NCI-H510A treated with DMSO at 0.1 percent for 48 hours (cell line): ENCODE data around the gene DNAH10.
"Not testable (repeated sequence)": the region's sequence is repeated elsewhere in the genome, so short reads cannot be mapped to it uniquely, and the experiment has no call there.

Experiments used
- DNase-seq: peaks from one replicate; lab custom pipeline; 2025; lab: John Stamatoyannopoulos, UW

Gene DNAH10

DNA sequence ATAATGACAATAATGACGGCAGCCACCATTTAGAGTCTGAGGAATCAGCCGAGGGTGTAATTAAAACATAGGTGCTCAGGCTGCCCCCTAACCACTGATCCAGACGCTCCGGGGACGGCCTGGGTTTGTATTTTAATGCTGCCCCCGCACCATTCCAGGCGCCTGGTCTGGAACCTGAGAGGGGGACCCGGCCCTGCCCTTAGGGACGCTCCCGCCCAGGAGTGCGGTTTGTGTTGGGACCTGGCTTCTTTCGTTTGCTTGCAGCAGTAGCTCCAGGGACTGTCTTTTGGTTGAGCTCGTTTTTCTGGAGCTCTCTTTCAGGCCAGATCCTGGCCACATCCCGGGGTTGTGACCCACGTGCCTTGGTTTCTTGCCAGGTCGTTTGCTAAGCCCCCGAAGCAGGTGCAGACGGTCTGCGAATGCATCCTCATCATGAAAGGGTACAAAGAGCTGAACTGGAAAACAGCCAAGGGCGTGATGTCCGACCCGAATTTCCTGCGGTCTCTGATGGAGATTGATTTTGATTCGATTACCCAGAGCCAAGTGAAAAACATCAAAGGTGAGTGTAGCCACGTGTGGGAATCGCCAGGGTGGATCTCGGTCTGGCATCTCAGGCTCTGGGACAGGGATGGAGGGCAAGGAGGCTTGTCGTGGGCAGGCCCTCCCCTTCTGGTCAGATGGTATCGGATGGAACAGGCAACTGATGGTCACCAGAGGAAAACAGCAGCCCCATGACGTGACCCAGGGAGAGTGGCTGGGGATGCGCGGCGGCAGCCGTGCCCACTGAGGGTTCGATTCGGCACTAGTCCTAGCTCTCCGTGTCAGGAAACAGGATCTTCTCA, 147.0 kb downstream of the DNAH10 start:
- DNase-seq = no peak

- DNase-seq = no peak
These were observed 148.0 kb downstream of the DNAH10 start for GRCh38 chr12:123910057-123910456.

- DNase-seq = no peak
These were observed 148.7 kb downstream of the DNAH10 start for GRCh38 chr12:123910761-123911193.

DNA sequence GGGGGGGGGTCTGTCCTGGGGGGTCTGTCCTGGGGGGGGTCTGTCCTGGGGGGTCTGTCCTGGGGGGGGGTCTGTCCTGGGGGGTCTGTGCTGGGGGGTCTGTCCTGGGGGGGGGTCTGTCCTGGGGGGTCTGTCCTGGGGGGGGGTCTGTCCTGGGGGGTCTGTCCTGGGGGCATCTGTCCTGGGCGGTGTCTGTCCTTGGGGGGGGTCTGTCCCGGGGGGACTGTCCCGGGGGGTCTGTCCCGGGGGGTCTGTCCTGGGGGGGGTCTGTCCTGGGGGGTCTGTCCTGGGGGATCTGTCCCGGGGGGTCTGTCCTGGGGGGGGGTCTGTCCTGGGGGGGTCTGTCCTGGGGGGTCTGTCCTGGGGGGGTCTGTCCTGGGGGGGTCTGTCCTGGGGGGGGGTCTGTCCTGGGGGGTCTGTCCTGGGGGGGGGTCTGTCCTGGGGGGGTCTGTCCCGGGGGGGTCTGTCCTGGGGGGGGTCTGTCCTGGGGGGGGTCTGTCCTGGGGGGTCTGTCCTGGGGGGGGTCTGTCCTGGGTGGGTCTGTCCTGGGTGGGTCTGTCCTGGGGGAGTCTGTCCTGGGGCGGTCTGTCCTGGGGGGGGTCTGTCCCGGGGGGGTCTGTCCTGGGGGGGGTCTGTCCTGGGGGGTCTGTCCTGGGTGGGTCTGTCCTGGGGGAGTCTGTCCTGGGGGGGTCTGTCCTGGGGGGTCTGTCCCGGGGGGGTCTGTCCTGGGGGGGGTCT, 149.7 kb downstream of the DNAH10 start:
- DNase-seq = not testable (repeated sequence)

GRCh38 chr12:123912415-123913380, 150.6 kb downstream of the DNAH10 start:
- DNase-seq = no peak

DNA sequence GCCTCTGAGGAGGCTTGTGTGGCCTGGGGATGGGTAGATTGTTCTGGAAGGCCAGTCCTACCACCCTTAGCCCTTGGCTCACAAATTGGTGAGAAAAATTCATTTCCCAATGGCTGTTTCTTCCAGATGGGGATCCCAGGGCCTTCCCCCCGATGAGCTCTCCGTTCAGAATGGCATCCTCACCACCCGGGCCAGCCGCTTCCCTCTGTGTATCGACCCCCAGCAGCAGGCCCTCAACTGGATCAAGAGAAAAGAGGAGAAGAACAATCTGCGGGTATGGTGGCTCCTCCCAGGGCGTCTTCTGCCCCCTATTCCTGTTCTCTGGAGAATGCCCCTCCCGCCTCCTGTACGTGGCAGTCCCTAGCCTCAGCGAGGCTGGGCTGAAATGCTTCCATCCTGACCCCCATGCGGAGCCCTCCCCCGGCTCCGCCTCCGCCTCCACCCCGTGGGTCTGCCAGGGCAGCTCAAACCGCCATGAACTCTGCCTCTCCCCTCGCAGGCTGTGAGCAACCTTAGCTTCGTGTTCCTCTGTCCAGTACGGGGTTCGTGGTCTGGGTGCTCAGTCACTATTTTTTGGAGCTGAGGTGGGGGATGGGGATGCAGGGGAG, 152.7 kb downstream of the DNAH10 start:
- DNase-seq = no peak

GRCh38 chr12:123916729-123917128, 154.6 kb downstream of the DNAH10 start:
- DNase-seq = no peak

- DNase-seq = no peak
These were observed 155.3 kb downstream of the DNAH10 start for GRCh38 chr12:123917337-123917850.

DNA sequence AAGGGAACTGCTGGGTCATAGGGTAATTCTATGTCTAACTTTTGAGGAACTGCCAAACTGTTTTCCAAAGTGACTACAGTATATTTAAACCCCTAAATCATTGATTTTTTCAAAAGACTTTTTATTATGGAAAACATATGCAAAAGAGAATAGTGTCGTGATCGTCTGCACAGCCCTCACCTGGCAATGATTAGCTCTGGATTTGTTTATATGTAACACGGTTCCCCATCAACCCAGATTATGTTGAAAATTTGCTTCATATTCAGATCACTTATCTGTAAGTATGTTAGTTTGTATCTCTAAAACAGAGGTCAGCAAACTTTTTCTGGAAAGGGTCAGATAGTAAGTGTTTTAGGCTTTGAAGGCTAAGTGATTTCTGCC, 157.9 kb downstream of the DNAH10 start:
- no peak for DNase-seq

DNA sequence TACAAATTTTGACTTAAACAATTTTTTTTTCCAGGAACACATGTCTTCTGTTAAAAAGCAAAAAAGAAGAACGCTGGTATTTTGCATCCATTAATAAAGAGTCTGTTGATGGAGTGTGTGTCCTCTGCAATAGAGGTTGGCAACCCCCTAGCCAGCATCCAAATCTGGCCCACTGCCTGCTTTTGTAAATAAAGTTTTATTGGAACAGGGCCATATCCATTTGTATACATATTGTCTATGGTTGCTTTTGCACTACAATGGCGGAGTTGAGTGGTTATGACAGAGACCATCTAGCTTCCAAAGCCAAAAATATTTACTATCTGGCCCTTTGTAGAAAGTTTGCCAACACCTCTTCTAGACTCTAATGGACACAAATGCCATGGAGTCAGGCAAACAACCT, 160.9 kb downstream of the DNAH10 start:
- DNase-seq = no peak

DNA sequence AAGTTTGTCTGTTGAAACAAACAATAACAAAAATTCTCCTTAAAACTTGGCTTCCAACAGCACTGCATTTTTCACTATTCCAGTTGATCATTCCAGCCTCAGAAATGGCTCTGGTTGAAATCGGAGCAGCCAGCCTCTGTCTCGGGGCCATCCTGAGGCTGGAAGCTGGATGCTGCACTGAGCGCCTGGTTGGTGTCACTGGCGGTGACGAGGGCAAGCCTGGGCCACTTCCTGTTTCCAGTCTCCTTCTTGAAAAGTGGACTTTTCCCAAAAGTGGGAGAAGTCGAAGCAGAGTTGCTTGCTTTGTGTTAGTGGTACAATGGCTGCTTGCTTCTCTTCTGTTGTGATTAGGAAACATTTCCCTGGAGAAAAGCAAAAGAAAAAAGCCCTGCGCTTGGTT, 161.8 kb downstream of the DNAH10 start:
- DNase-seq = no peak

DNA sequence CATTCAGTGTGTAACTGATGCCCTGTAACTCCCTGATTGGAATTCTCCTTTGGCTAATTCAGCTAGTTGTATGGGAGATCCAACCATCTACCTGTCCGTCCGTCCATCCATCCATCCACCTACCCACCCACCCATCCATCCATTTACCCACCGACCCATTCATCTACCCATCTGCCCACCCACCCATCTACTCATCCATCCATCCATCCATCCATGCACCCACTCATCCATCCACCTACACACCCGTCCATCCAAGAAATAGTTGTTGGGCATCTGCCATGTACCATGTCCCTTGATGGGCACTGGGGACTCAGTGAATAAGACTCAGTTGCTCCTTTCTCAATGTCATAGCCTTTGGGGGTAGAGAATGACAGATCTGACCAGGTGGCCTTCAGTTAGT, 162.4 kb downstream of the DNAH10 start:
- DNase-seq = no peak

DNA sequence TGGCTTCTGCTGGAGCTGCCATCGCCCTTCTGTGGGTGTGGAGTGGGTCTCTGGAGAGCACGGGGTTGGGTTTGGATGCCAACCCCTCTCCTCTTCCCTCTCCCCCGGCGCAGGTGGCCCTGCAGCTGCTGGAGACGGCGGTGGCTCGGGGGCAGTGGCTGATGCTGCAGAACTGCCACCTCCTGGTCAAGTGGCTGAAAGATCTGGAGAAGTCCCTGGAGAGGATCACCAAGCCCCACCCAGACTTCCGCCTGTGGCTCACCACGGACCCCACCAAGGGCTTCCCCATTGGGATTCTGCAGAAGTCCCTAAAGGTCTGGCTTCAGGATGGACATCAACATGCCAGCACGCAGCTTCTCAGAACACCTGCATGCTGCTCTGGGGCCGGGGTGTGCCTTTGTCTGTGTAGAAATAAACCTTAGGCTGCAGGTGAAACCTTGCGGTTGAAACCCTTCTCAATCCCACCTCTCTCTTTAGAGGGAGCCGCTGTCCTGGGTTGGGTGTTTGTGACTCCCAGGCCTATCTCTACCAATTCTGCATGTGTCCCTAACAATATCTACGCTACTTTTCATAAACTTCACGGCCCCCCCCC, 166.3 kb downstream of the DNAH10 start:
- DNase-seq = peak; percentile 66

- no peak for DNase-seq
These were observed 166.8 kb downstream of the DNAH10 start for GRCh38 chr12:123928897-123929296.

GRCh38 chr12:123929946-123930583, 168.0 kb downstream of the DNAH10 start:
- no peak for DNase-seq

DNA sequence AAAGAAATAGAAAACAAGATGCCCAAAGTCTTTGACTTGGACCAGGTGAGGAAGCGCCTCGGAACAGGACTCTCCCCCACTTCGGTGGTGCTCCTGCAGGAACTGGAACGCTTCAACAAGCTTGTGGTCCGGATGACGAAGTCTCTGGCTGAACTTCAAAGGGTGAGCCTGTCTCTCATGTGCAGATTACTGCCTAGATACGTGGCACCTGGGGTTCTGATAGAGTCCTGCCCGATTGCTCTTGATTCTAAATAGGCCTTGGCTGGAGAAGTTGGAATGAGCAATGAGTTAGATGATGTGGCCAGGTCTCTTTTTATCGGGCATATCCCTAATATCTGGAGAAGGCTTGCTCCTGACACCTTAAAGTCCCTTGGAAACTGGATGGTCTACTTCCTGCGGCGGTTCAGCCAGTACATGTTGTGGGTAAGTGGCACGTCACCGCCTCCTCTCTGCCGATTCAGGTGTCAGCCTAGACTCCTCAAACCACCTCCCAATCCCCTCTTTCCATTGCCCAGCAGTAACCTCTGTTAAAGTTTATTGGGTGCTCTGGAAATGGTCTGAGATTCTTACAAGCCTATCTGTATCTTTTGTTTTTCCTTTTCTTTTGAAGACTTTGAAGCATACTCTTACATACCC, 169.7 kb downstream of the DNAH10 start:
- DNase-seq = no peak

GRCh38 chr12:123933214-123933613, 171.1 kb downstream of the DNAH10 start:
- DNase-seq = no peak

GRCh38 chr12:123934016-123934620, 172.0 kb downstream of the DNAH10 start:
- DNase-seq = no peak

DNA sequence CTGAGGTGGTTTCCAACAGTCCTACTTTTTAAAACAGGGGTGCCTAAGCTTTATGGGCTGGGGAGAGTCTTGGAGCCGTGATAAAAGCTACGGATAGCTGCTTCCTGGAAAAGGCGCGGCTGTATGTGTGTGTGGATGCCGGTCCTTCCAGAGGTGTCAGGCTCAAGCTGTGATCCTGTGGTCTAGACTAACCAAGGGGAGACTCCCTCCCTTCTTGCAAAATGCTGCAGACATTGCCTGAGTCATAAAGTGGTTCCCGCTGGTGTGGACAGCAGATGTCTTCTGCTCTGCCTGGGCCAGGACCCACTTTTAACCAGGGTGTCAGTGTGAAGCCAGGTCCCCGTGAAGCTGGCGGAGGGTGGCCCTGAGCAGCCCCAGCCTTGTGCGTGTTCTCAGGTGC, 172.7 kb downstream of the DNAH10 start:
- no peak for DNase-seq

DNA sequence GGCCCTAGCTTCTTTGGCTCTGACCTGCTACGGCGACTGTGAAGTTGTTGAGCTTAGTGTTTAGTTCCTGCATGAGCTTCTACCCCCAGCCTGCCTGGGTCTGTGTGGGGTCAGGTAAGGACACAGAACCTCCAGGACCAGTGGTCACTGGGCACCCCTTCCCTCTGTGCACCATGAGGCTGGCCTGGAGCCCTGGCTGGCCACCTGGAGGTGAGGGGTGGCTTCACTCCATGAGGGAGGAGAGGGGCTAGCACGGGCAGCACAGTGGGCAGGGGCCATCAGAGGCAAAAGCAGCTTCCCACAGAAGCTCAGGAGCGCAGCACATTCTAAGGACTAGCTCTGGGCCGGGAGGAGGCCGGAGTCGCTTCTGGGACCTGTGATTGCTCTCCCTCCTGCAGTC, 173.9 kb downstream of the DNAH10 start:
- no peak for DNase-seq
